GM19328 (cell line): Measurements from ENCODE around the gene GAK.
"Not testable (repeated sequence)": the region's sequence is repeated elsewhere in the genome, so short reads cannot be mapped to it uniquely, and the experiment has no call there.

Source experiments
- ATAC-seq: cut with Tn5 transposase; IDR thresholded peaks from one replicate; pipeline ENCODE4 v1.9.1; 2021; ENCODE audit warnings: mild to moderate bottlenecking, moderate library complexity; ENCODE audit not compliant: unreplicated experiment

Gene GAK

GRCh38 chr4:931960-932712 lies at the start of gene GAK, which contains the start of gene TMEM175:
Gene GAK (minus strand): TSS chr4:932316. CDS start chr4:932187, 129 bp downstream.
Gene TMEM175 (plus strand): TSS chr4:932460. CDS start chr4:947740, 15,280 bp downstream.
- peak; percentile 88 for ATAC-seq

DNA sequence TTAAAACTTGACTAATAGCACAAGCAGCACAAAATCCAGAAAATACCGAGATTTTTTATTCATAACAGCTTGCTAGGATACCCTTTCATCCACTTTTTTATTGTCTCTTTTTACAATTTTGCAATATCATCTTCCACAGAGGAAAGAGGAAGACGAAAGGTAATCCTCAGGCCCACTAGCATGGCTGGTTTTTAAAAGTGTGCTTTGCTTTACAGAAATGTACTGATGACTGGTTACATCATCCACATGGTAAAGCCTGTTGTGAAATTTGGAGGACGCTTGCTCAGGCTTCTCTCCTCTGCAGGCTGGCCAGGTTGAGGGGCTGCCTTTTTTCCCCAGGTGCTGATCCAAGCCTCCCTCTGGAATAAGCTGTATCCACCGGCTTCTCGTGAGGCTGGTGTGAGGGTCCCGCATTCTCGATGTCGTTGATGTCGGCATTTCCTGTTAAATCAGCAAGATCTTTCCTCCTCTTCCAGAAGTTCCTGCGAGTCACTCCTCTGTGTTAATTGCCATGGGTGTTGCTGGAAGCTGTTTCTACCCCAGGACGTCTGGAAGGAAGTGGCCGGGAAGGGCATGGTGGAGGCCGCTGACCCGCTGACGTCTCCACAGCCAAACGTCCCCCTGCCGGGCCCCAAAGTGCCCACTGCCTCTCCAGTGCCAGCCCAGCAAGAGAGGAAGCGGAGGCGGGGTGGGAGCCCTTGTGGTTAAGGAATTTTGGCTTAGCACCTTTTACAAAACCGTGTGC lies 47.0 kb upstream of the GAK start:
- ATAC-seq: no peak

DNA sequence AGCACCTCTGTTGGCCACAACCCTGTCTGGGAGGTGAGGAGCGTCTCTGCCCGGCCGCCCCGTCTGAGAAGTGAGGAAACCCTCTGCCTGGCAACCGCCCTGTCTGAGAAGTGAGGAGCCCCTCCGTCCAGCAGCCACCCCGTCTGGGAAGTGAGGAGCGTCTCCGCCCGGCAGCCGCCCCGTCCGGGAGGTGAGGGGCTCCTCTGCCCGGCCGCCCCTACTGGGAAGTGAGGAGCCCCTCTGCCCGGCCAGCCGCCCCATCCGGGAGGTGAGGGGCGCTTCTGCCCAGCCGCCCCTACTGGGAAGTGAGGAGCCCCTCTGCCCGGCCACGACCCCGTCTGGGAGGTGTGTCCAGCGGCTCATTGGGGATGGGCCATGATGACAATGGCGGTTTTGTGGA lies 43.9 kb upstream of the GAK start:
- ATAC-seq: not testable (repeated sequence)

GRCh38 chr4:974668-975067 lies 42.6 kb upstream of the GAK start:
- no peak for ATAC-seq

- peak; percentile 82 for ATAC-seq
Measured at GRCh38 chr4:973431-974397, 41.6 kb upstream of the GAK start, which contains the start of gene DGKQ. Gene DGKQ (minus strand): TSS chr4:973569. CDS start chr4:973482, 87 bp downstream.

DNA sequence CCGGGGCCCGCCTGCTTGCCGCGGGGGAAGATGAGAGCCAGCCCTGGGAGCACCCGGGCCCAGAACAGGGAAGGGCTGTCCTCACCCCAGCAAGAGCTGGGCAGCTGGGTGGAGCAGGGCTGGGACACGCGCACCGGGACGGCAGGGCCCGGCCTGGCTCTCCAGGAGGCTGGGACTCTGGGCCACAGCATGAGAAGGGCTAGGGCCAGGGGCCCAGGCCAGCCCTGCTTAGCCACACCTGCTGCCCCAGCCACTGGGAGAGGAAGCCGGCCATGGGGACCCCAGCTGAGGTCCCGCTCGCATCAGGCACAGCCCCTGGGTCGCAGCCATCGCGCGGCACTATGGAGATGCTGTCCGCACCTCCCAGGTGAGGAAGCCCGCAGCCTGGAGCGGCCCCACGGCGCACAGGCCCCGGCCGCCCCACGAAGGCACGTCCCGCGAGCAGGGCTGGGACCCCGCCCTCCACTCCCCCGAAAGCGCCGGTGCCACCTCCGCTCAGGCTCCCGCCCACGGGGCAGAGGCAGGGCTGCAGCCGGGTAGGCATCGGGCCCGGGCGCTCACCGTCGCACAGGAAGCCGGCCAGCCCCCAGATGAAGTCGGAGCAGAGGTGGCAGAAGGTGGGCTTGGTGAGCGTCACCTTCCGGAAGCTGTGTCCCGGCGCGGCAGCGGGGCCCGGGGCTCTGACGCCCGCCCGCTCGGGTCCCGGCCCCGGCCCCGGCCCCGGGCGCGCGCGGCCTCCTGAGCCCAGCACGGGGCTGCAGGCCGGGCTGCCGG lies 40.7 kb upstream of the GAK start:
- peak; percentile 27 for ATAC-seq

DNA sequence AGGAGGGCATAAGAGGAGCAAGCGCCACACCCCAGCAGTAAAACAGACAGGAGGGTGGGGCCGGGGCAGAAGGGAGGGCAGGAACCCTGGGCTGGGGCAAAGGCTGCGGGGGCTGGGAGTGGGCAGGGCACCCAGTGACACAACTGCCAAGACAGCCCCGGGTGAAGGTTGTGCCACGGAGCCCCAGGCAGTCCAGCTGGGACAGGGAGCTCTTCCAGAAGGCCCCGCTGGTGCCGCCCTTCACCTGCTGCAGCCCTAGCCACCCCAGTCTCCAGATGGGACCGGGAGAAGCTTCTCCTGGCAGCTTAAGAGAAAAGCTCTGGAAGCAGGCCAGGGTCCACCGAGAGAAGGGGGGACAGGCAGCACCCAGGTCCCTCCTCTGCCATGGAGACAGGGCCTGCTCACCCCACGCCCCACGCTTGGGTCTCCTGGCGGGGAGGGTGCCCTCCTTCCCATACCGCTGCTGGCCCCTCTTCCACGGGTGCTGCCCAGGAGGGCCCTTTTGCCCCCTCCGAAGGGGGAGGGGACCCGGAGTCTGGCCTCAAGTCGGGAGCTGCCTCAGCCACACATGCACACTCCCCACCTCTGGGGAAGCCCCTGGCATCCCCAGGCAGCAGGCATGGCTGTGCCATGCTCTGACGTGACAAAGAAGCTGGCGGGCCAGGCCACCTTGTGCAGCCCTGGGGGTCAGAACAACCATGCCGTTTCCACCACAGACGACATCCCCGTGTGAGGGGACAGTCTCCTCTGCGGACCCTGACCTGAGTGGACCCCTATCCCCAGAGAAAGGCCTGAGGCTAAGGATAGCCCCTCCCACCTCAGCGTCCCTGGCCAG lies 39.8 kb upstream of the GAK start:
- ATAC-seq: no peak

GRCh38 chr4:970854-971520 lies 38.9 kb upstream of the GAK start:
- ATAC-seq: no peak

GRCh38 chr4:970046-970745 lies 38.1 kb upstream of the GAK start:
- ATAC-seq: no peak

GRCh38 chr4:968621-969394 lies 36.7 kb upstream of the GAK start:
- ATAC-seq: no peak

- ATAC-seq: no peak
Measured at GRCh38 chr4:968221-968620, 36.1 kb upstream of the GAK start.

DNA sequence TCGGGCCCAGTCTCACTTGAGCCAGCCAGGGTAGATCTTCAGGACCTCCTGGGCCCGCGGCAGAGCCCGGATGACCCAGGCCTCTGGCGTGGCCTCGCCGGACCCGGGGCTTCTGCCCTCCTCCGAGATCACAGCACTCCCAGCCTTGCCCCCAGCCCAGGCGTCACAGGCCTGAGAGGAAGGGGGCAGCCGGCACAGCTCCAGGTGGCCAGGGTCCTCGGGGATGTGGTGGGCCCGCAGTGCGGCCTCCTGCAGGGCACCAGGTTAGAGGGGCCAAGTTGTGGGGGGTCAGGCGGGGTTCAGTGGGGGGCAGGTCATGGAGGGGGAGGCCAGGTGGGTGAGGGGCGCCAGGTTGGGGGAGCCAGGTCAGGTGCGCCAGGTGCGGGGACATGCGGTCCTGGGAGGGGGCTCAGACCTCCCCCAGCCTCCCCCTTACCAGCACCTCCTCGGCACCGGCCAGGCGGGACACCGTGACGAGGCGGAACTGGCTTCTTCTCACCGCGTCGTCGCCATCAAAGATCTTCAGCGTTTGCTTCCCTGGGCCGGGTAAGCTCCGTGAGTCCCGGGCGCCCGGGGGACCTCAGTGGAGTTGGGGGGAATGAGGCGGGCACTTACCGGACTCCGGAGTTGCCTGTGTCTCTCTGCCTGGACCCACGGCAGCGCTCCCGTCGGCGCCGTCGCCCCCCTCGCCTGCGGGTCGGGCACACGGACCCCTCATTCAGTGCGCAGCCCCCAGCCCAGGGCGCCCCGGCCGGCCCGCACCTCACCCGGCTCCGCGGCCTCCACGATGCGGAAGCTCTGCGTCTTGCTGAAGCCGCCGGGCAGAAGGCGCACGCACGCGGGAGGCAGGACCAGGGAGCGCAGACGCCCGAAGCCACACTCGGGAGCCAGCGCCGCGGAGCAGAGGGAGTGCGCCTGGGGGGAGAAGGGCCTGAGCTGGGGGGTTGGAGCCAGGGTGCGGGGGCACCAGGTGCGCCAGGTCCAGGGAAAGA lies 35.3 kb upstream of the GAK start:
- ATAC-seq: no peak

DNA sequence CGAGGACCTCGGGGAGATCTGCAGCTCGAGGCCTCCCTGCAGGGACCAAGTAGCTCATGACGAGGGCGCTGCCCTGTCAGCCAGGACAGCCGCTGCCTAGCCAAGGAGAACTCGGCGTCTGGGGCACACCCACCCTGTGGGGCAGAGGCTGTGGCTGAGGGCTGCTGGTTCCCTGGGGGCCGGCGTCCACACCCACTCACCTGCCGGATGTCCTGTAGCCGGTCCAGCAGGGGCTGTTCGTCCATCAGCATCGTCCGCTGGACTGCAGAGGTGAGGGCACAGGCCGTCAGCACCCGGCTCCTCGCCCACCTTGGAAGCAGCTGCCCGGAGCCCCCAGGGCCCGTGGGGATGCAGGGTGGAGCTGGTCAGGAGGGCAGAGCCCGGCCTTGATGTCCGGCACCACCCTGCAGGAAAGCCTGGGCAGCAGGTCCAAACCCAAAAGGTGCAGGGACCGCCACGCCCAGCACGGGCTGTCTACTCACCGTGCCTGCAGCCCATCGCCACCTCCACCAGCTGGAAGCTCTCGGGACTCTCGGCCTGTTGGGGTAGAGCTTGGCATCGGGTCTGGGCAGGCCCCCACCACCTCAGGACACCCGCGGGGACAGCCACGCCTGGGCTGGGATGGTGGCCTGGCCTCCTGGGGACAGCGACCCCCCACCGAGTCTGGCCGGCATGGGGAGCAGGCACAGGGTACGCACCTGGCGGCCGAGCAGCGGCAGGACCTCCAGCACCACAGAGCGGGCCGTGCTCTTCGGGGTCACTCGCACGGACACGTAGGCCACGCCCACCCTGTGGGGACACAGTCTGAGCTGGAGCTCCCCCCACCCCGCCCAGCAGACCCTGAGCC lies 34.4 kb upstream of the GAK start:
- no peak for ATAC-seq

DNA sequence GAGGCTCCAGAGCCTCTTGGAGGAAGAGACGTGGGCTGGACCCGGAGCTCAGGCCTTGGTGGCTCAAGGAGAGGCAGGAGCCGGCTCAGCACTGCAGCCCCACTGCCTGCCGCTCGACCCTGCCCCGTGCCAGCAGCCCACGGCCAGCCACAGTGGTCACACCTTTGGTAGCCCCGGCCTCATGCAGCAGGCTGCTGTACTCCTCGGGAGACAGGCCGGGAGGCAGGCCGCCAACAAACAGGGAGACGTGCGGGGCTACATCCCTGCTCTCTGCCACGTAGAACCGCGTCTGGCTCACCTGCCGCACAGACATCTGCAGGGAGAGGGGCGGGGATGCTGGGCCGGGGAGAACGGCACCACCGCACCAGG lies 33.6 kb upstream of the GAK start:
- ATAC-seq: no peak

- ATAC-seq: no peak
Measured at GRCh38 chr4:965048-965765, 33.1 kb upstream of the GAK start.
